K562 (cell line): ENCODE data around the gene SAT2. TPM values are rescaled to one million over a fixed set of nuclear protein-coding genes. Genes with fewer than 3 reads are reported as not detected.

Source experiments
- BCL6 ChIP-seq: fragments of 250-450 bp; sonication (Bioruptor Pico); IDR thresholded peaks from 2 replicates; pipeline ENCODE4 v1.4.0; 2020
- CBFA2T3 ChIP-seq: fragments of 450-650 bp; IDR thresholded peaks from 2 replicates; pipeline ENCODE4 v1.6.1; 2017
- CXXC5 ChIP-seq: fragments of 250-450 bp; sonication (Bioruptor Pico); IDR thresholded peaks from 2 replicates; pipeline ENCODE4 v1.8.0; 2022; ENCODE audit warnings: inconsistent platforms, mild to moderate bottlenecking, moderate library complexity
- DPF2 ChIP-seq: fragments of 450-650 bp; IDR thresholded peaks from 2 replicates; pipeline ENCODE4 v1.6.1; 2016
- EGR1 ChIP-seq: fragments of 450-650 bp; conservative IDR thresholded peaks from 2 replicates; pipeline ENCODE4 v1.6.1; 2017; ENCODE audit warnings: mild to moderate bottlenecking
- MEIS2 ChIP-seq: fragments of 450-650 bp; IDR thresholded peaks from 2 replicates; pipeline ENCODE4 v1.6.1; 2014; ENCODE audit warnings: mild to moderate bottlenecking; ENCODE audit not compliant: partially characterized antibody
- PML ChIP-seq: IDR thresholded peaks from 2 replicates; pipeline ENCODE4 v1.6.1; 2012; ENCODE audit warnings: low read length, inconsistent platforms
- POLR2AphosphoS5 ChIP-seq: IDR thresholded peaks from 2 replicates; pipeline ENCODE4 v1.6.1; 2011; ENCODE audit warnings: mild to moderate bottlenecking, low read depth, low read length, moderate library complexity; ENCODE audit not compliant: control insufficient read depth, insufficient read depth
- XRCC5 ChIP-seq: fragments of 200-400 bp; formaldehyde crosslinking; IDR thresholded peaks from 2 replicates; pipeline ENCODE4 v1.6.1; 2017; ENCODE audit warnings: low read depth, mild to moderate bottlenecking, low read length
- ZNF695 ChIP-seq: fragments of 450-650 bp; formaldehyde crosslinking; IDR thresholded peaks from 2 replicates; pipeline ENCODE4 v1.4.0; 2020; ENCODE audit warnings: mild to moderate bottlenecking, moderate library complexity
- ZNF699 ChIP-seq: fragments of 250-450 bp; sonication (Bioruptor Pico); IDR thresholded peaks from 2 replicates; pipeline ENCODE4 v1.8.0; 2021; ENCODE audit warnings: mild to moderate bottlenecking, moderate library complexity; ENCODE audit not compliant: insufficient replicate concordance
- polyA plus RNA-seq, 8 experiments: library from polyadenylated mRNA; depleted of rRNA in 4 of 8; stranded (reverse) in 5 of 8; unstranded in 3 of 8; fragments of >200 nt; fragmentation: Nextera tagmentation in 2 of 8; fragmentation: Illumina TruSeq in 1 of 8; extraction: Ambion mirVana in 2 of 8; extraction: Trizol in 1 of 8; gene quantifications; 2 replicates each; pipeline versions ENCODE4 v1.2.1 to v1.2.3, GENCODE V29; 2011 to 2014; ENCODE audit warnings: inconsistent platforms in 1 of 8, missing spikeins in 1 of 8
- total RNA-seq, 7 experiments: library from RNA; depleted of rRNA in 6 of 7; stranded (reverse); fragments of >200 nt in 6 of 7; fragmentation: Illumina TruSeq in 2 of 7; extraction: Trizol in 2 of 7; gene quantifications; 2 replicates each; pipeline versions ENCODE4 v1.2.1 to v1.2.3, GENCODE V29; 2011 to 2021; ENCODE audit warnings: low replicate concordance in 1 of 7
- TF ChIP-seq, protein P1 (sequence below): fragments of 250-450 bp; sonication (Bioruptor Pico); IDR thresholded peaks from 2 replicates; pipeline ENCODE4 v1.8.0; 2021; ENCODE audit warnings: moderate library complexity, mild to moderate bottlenecking, inconsistent platforms
- TF ChIP-seq, protein P2 (sequence below), 2 experiments: fragments of 150-350 bp in 1 of 2; IDR thresholded peaks; 2 replicates each; pipeline ENCODE4 v1.6.1; 2012 to 2016; ENCODE audit warnings: low read depth in 2 of 2, low read length in 2 of 2, mild to moderate bottlenecking in 1 of 2, moderate library complexity in 1 of 2
- TF ChIP-seq, protein P3 (sequence below): fragments of 450-650 bp; IDR thresholded peaks from 2 replicates; pipeline ENCODE4 v1.6.1; 2016; ENCODE audit warnings: low read depth

Gene SAT2
- total and polyA plus RNA-seq, 9 of the 15 experiments (the other 6 are each of a cell fraction or from before 2014, with no cell fraction given): 2.0 to 8.0 (median 5.3) TPM

DNA sequence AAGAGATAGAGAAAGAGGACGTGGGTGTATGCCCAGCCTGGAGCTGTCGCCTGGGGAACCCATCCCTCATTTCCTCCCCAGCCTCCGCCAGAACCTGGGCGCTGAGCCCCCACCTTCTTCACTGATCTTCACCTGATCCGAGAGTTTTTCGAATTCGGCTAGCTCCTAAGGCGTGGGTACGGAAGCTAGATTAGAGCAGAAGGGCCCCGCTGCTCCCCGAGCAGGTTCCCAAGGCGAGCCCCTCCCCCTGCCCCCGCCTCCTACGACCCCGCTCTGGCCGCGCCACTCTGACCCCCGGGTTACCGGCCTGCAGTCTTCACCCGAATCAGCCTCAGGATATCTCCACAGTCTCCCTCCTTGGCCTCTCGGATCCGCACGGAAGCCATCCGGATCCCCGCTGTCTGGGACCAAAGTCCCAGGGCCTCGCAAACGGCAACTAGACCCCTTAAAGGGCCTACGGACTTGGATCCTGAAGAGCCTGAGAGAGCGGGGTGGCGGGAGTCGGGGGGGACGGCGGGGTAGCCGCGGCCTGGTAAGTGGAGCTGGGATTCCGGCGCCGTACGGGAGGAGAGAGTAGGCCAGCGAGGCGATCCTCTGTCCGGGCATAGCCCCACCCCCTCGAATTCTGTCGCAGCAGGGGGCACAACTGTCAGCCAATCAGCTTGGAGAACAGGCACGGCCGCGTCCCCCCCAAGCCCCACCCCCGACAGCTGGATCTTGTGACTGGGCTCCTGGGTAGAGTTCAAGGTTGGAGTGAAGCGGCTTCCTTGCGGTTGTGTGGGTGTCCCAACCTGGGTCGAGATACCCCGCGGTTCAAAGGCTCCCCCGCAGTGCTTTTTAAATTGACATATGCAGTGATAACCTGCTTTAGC, at the start of gene SAT2 (continued):
- TF ChIP-seq EGR1 (peak; percentile 95), POLR2AphosphoS5 (peak; percentile 24; the same call in 1 of the 2 replicates), BCL6 (CRISPR knock-in tag) (no peak), XRCC5 (no peak; the same call in 1 of the 2 replicates), MEIS2 (peak; percentile 45), CBFA2T3 (peak; percentile 68), DPF2 (0 out of 2 replicates have a peak, but pooled peaks have one; percentile 38), CXXC5 (peak; percentile 49), ZNF695 (CRISPR knock-in tag) (no peak), PML (no peak), ZNF699 (CRISPR knock-in tag) (no peak)
- TF ChIP-seq, protein P1, sequence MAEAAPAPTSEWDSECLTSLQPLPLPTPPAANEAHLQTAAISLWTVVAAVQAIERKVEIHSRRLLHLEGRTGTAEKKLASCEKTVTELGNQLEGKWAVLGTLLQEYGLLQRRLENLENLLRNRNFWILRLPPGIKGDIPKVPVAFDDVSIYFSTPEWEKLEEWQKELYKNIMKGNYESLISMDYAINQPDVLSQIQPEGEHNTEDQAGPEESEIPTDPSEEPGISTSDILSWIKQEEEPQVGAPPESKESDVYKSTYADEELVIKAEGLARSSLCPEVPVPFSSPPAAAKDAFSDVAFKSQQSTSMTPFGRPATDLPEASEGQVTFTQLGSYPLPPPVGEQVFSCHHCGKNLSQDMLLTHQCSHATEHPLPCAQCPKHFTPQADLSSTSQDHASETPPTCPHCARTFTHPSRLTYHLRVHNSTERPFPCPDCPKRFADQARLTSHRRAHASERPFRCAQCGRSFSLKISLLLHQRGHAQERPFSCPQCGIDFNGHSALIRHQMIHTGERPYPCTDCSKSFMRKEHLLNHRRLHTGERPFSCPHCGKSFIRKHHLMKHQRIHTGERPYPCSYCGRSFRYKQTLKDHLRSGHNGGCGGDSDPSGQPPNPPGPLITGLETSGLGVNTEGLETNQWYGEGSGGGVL (CRISPR knock-in tag): no peak
- TF ChIP-seq, protein P2, sequence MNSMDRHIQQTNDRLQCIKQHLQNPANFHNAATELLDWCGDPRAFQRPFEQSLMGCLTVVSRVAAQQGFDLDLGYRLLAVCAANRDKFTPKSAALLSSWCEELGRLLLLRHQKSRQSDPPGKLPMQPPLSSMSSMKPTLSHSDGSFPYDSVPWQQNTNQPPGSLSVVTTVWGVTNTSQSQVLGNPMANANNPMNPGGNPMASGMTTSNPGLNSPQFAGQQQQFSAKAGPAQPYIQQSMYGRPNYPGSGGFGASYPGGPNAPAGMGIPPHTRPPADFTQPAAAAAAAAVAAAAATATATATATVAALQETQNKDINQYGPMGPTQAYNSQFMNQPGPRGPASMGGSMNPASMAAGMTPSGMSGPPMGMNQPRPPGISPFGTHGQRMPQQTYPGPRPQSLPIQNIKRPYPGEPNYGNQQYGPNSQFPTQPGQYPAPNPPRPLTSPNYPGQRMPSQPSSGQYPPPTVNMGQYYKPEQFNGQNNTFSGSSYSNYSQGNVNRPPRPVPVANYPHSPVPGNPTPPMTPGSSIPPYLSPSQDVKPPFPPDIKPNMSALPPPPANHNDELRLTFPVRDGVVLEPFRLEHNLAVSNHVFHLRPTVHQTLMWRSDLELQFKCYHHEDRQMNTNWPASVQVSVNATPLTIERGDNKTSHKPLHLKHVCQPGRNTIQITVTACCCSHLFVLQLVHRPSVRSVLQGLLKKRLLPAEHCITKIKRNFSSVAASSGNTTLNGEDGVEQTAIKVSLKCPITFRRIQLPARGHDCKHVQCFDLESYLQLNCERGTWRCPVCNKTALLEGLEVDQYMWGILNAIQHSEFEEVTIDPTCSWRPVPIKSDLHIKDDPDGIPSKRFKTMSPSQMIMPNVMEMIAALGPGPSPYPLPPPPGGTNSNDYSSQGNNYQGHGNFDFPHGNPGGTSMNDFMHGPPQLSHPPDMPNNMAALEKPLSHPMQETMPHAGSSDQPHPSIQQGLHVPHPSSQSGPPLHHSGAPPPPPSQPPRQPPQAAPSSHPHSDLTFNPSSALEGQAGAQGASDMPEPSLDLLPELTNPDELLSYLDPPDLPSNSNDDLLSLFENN (IDR thresholded peaks at IDR 0.05; ENCODE audit: low read depth in 2 of 2, low read length in 2 of 2): 0 out of 4 replicates have a peak, but pooled peaks of 1 of the 2 experiments have one; percentile 27
- TF ChIP-seq, protein P3, sequence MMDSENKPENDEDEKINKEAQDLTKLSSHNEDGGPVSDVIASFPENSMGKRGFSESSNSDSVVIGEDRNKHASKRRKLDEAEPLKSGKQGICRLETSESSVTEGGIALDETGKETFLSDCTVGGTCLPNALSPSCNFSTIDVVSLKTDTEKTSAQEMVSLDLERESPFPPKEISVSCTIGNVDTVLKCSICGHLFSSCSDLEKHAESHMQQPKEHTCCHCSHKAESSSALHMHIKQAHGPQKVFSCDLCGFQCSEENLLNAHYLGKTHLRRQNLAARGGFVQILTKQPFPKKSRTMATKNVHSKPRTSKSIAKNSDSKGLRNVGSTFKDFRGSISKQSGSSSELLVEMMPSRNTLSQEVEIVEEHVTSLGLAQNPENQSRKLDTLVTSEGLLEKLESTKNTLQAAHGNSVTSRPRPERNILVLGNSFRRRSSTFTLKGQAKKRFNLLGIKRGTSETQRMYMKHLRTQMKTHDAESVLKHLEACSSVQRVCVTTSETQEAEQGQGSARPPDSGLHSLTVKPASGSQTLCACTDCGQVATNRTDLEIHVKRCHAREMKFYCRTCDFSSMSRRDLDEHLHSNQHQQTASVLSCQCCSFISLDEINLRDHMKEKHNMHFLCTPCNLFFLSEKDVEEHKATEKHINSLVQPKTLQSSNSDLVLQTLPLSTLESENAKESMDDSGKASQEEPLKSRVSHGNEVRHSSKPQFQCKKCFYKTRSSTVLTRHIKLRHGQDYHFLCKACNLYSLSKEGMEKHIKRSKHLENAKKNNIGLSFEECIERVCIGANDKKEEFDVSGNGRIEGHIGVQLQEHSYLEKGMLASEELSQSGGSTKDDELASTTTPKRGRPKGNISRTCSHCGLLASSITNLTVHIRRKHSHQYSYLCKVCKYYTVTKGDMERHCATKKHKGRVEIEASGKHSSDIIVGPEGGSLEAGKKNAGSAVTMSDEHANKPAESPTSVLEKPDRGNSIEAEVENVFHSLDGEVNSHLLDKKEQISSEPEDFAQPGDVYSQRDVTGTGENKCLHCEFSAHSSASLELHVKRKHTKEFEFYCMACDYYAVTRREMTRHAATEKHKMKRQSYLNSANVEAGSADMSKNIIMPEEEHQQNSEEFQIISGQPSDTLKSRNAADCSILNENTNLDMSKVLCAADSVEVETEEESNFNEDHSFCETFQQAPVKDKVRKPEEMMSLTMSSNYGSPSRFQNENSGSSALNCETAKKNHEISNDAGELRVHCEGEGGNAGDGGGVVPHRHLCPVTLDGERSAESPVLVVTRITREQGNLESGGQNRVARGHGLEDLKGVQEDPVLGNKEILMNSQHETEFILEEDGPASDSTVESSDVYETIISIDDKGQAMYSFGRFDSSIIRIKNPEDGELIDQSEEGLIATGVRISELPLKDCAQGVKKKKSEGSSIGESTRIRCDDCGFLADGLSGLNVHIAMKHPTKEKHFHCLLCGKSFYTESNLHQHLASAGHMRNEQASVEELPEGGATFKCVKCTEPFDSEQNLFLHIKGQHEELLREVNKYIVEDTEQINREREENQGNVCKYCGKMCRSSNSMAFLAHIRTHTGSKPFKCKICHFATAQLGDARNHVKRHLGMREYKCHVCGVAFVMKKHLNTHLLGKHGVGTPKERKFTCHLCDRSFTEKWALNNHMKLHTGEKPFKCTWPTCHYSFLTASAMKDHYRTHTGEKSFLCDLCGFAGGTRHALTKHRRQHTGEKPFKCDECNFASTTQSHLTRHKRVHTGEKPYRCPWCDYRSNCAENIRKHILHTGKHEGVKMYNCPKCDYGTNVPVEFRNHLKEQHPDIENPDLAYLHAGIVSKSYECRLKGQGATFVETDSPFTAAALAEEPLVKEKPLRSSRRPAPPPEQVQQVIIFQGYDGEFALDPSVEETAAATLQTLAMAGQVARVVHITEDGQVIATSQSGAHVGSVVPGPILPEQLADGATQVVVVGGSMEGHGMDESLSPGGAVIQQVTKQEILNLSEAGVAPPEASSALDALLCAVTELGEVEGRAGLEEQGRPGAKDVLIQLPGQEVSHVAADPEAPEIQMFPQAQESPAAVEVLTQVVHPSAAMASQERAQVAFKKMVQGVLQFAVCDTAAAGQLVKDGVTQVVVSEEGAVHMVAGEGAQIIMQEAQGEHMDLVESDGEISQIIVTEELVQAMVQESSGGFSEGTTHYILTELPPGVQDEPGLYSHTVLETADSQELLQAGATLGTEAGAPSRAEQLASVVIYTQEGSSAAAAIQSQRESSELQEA: no peak
